Panc1 (cell line): ENCODE results near the gene UBXN2A. TPM values are rescaled to one million over a fixed set of nuclear protein-coding genes. Genes with fewer than 3 reads are reported as not detected.

ENCODE experiments used
- ATAC-seq: fragments of 200-7000 bp; cut with Tn5 transposase; 2 replicates; pipeline ENCODE4 v1.9.1; 2020; ENCODE audit warnings: mild to moderate bottlenecking, moderate library complexity
- BruUV-seq: library from RNA; stranded (reverse); fragments of 400-500 nt; replicated peaks from 2 replicates; lab custom pipeline; 2021; lab: Mats Ljungman, UMichigan
- CTCF ChIA-PET: fragments of 300-600 bp; sonication (Branson Sonifier 250); formaldehyde crosslinking; loops from one replicate; lab custom pipeline; 2022; ENCODE audit warnings: antibody characterized with exemption; lab: Charles Lee
- POLR2A ChIA-PET: fragments of 300-600 bp; sonication (Branson Sonifier 250); formaldehyde crosslinking; loops from one replicate; lab custom pipeline; 2022; ENCODE audit warnings: antibody characterized with exemption; lab: Charles Lee
- DNase-seq: peaks from one replicate; pipeline ENCODE4 v3.0.0-alpha.2; 2010; ENCODE audit warnings: low read depth, low spot score
- H3K27ac ChIP-seq: 2 replicates; pipeline ENCODE4 v1.5.1; 2011; ENCODE audit warnings: mild to moderate bottlenecking, low read length, inconsistent platforms
- H3K27me3 ChIP-seq: fragments of 200-500 bp; sonication (Bioruptor generic); 2 replicates; pipeline ENCODE4 v1.6.0; 2014; ENCODE audit warnings: low read length, inconsistent platforms; ENCODE audit not compliant: control insufficient read depth, insufficient read depth
- H3K36me3 ChIP-seq: fragments of 200-500 bp; sonication (Bioruptor generic); 2 replicates; pipeline ENCODE4 v1.5.1; 2014; ENCODE audit warnings: inconsistent platforms, mild to moderate bottlenecking, low read length, moderate library complexity; ENCODE audit not compliant: control insufficient read depth, insufficient read depth
- H3K4me1 ChIP-seq: 2 replicates; pipeline ENCODE4 v1.5.1; 2011; ENCODE audit warnings: inconsistent platforms, mild to moderate bottlenecking, low read length, moderate library complexity; ENCODE audit not compliant: control insufficient read depth, insufficient read depth
- H3K4me3 ChIP-seq, 2 experiments: 2 replicates each; pipeline ENCODE4 v1.5.1; 2011 to 2012; ENCODE audit warnings: low read depth in 2 of 2, low read length in 2 of 2, mild to moderate bottlenecking in 2 of 2, inconsistent platforms in 1 of 2, moderate library complexity in 1 of 2
- H3K9me3 ChIP-seq: fragments of 200-500 bp; sonication (Bioruptor generic); 2 replicates; pipeline ENCODE4 v1.5.1; 2014; ENCODE audit warnings: low read depth, mild to moderate bottlenecking, inconsistent platforms, low read length, moderate library complexity; ENCODE audit not compliant: control insufficient read depth, insufficient read depth
- CTCF ChIP-seq: fragments of 450-650 bp; IDR thresholded peaks from 2 replicates; pipeline ENCODE4 v1.5.1; 2017; ENCODE audit warnings: mild to moderate bottlenecking
- POLR2AphosphoS5 ChIP-seq: IDR thresholded peaks from 2 replicates; pipeline ENCODE4 v1.6.1; 2012; ENCODE audit warnings: mild to moderate bottlenecking, low read depth, low read length, moderate library complexity
- REST ChIP-seq, 2 experiments: IDR thresholded peaks; 2 replicates each; pipeline ENCODE4 v1.6.1; 2011 to 2012; ENCODE audit warnings: low read depth in 2 of 2, control low read depth in 1 of 2, low read length in 1 of 2, mild to moderate bottlenecking in 1 of 2, moderate library complexity in 1 of 2; ENCODE audit not compliant: insufficient read depth in 1 of 2
- SIN3A ChIP-seq: IDR thresholded peaks from 2 replicates; pipeline ENCODE4 v1.6.1; 2012; ENCODE audit warnings: low read depth, mild to moderate bottlenecking, low read length, moderate library complexity, borderline replicate concordance; ENCODE audit not compliant: insufficient read depth
- TCF7L2 ChIP-seq: IDR thresholded peaks from 2 replicates; pipeline ENCODE4 v1.6.1; 2011; ENCODE audit warnings: mild to moderate bottlenecking, low read depth, low read length, inconsistent platforms
- in situ Hi-C: cut with HindIII; loops from 2 replicates; pipeline ENCODE4 v1.10.0; 2016; ENCODE audit warnings: low sequenced_read_pairs, low pct_unique_long_range_greater_than_20kb
- intact Hi-C: fragments of 100-400 bp; cut with micrococcal nuclease; formaldehyde crosslinking; loops from one replicate; pipeline ENCODE4 v1.10.0; 2022; ENCODE audit not compliant: unreplicated experiment
- total RNA-seq: library from RNA; stranded (reverse); gene quantifications from one replicate; pipeline ENCODE4 v1.2.1, GENCODE V29; 2021; ENCODE audit not compliant: unreplicated experiment

Gene UBXN2A
- total RNA-seq, 1 experiment from 2014 or later = 23.3 TPM

GRCh38 chr2:24051833-24052232, 111.6 kb downstream of the UBXN2A start:
- in situ Hi-C loops = no loop called here
- Histone ChIP-seq H3K4me3 (no peak overlapping the region), H3K27ac (no peak overlapping the region), H3K4me1 (peaks cover 24% of the 10 kb centered on the region; the same call in 1 of the 2 replicates), H3K27me3 (no peaks in the 10 kb centered on the region), H3K9me3 (no peaks in the 10 kb centered on the region), H3K36me3 (no peaks in the 10 kb centered on the region)
- ATAC-seq (no peak), DNase-seq (no peak)
- intact Hi-C loops = no loop called here
- no TSS peak for BruUV-seq
- ChIA-PET POLR2A (no interaction called here), CTCF (no interaction called here)
- TF ChIP-seq POLR2AphosphoS5 (no peak), REST (IDR thresholded peaks at IDR 0.05; ENCODE audit: insufficient read depth in 1 of 2, low read depth in 2 of 2, low read length in 1 of 2) (no peak), CTCF (no peak), TCF7L2 (no peak), SIN3A (no peak)

- POLR2A ChIA-PET = no interaction called here
- Histone ChIP-seq H3K4me1 (peaks cover 20% of the 10 kb centered on the region; the same call in 1 of the 2 replicates), H3K36me3 (no peaks in the 10 kb centered on the region), H3K27me3 (no peaks in the 10 kb centered on the region), H3K4me3 (no peak overlapping the region), H3K27ac (no peak overlapping the region), H3K9me3 (no peaks in the 10 kb centered on the region)
- intact Hi-C loops = no loop called here
- CTCF ChIA-PET = no interaction called here
- no TSS peak for BruUV-seq
- TF ChIP-seq REST (IDR thresholded peaks at IDR 0.05; ENCODE audit: insufficient read depth in 1 of 2, low read depth in 2 of 2, low read length in 1 of 2) (no peak), CTCF (no peak), TCF7L2 (no peak), POLR2AphosphoS5 (no peak), SIN3A (no peak)
- ATAC-seq = no peak
- no peak for DNase-seq
- in situ Hi-C loops = no loop called here
Observed at GRCh38 chr2:24052951-24053350, 112.7 kb downstream of the UBXN2A start.

Other genes with a start within 250 kb of the UBXN2A start
- 17.9 TPM for gene ATAD2B, start 13.3 kb upstream of the UBXN2A start, total RNA-seq
- 0.23 TPM for gene MFSD2B, start 69.6 kb downstream of the UBXN2A start, total RNA-seq
- gene WDCP, start 106.9 kb downstream of the UBXN2A start, total RNA-seq = 20.0 TPM
- 19.9 TPM for gene FKBP1B, start 109.3 kb downstream of the UBXN2A start, total RNA-seq
- gene SF3B6, start 135.9 kb downstream of the UBXN2A start, total RNA-seq = 129 TPM
- gene TP53I3, start 144.4 kb downstream of the UBXN2A start, total RNA-seq = 51.3 TPM
- gene PFN4, start 182.9 kb downstream of the UBXN2A start, total RNA-seq = 1.3 TPM
- 23.0 TPM for gene FAM228B, start 183.0 kb downstream of the UBXN2A start, total RNA-seq
- gene FAM228A, start 234.6 kb downstream of the UBXN2A start, total RNA-seq = not detected